LoVo (cell line): ENCODE results near the gene PCNX3.

ENCODE experiments used
- DNase-seq: peaks from one replicate; pipeline ENCODE4 v3.0.0-alpha.2; 2016; ENCODE audit warnings: low spot score

Gene PCNX3

GRCh38 chr11:65599216-65599954, 16.2 kb upstream of the PCNX3 start:
- no peak for DNase-seq

DNA sequence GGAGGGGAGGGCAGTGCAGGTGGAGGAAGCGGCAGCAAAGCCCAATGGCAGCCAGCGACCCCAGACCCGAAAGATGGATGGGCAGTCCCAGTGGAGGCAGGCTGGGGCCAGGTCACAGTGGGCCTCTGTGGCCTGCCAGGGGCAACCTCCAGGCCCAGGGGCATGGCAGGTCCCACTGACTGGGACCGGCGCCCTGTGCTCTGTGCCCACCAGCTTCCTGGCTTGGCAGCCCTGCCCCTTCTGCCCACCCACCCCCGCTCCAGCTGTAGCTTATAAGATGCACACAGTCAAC, 15.7 kb upstream of the PCNX3 start:
- no peak for DNase-seq

GRCh38 chr11:65604258-65604657, 11.3 kb upstream of the PCNX3 start:
- DNase-seq: no peak

- DNase-seq: no peak
Observed at GRCh38 chr11:65606876-65607613, 8.5 kb upstream of the PCNX3 start.

DNA sequence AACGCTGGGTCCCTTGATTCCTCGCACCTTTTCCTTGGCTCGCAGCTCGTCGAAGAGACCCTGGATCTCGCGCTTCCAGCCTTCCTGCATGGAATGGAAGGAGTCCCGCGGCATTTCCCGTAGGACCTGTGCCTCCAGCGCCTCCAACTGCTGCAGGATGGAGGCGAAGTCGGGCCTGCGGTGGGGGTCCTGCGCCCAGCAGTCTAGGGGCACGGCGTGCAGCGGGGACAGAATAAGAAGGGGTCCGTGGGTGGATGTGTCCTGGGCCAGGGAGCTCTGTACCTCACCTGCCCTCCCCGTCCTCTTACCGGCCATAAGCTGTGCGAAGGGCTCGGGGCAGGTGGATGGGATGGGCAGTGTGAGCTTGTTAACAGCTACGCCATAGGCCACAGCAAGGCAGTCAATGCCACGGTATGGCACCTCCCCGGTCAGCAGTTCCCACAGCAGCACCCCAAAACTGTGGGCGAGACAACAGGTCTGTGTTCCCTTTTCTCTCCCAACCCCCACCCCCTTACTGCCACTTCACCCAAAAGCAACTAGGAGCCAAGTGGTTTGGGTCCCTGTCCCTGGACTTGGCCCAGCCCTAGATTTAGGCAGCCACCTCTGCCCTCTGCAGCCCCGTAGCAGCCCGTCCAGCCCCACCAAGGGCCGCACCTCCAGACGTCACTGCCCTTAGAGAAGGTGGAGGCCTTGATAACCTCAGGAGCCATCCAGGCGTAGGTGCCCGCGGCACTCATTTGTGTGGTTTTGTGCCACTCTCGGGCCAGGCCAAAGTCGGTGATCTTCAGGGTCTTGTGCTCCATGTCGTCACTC, 7.8 kb upstream of the PCNX3 start:
- DNase-seq: no peak

- no peak for DNase-seq
Observed at GRCh38 chr11:65609229-65609628, 6.3 kb upstream of the PCNX3 start.

DNA sequence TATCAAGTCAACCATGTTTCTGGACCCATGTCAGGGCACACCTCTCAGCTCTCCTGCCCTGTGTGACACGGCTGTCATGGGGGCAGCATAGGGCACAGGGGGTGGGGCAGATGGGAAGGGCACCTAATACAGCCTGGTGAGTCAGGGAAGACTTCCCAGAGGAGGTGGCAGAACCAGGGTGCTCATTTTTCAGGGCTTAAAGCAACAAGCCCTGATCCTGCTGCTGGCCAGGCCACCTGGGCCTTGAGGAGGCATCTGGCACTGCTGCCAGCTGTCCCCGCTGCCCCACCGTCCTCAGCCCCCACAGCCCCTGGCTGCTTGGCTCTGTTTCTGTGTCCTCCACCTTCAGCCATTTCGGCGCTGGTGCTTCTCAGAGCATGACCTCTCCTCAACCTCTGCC, 5.9 kb upstream of the PCNX3 start:
- DNase-seq: no peak

DNA sequence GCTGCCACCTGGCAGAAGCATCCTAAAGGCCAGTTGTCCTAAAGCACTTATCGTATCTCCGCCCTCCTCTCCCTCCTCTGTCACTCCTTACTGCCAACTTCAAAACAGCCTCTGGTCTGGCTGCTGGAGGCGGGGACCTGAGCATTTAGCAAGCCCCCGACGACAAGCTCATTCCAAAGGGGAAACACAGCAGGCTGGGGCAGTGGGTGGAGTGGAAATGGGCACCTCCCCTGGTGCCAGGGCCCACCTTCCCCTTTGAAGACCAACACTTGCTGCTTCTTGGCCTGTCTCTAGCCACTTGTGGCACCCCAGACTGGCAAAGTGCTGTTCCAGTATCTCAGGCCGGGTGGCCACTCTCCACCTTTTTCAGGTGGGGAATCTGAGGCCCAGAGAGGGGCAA, 5.2 kb upstream of the PCNX3 start:
- no peak for DNase-seq

DNA sequence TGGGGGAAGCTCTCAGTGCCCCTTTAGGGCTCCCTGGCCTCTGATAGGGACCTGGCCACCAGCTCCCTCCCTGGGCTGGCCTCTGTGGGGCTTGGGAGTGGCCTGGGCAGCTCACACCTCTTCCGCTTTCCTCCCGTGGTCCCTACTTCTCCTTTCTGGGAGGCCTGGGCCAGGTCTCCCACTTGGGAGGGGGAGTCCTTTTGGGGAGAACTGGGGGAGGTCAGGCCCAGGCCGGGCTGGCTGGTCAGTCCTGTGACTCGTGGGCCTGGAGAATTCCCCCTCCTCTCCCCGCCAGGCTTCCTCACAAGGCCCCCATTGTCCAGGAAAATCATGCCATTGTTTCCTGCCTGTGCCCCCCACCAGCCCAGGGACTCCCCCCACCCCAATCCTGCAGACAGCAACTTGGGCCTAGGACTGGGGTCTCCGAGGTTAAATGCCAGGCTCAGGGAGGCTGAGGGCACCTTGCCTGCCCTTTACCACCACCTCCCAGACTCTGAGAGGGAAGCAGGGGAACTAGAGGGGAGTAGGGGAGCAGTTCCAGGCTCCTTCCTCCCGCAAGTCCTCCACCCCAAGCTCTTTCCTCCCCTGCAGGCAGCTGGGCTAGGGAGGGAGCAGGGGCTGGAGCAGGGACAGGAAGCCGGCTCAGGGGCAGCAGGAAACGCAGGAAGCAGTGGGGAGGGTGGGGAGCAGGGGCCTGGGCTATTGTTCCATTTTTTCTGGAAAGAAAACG, 4.4 kb upstream of the PCNX3 start:
- DNase-seq: no peak

GRCh38 chr11:65611758-65612603, 3.6 kb upstream of the PCNX3 start:
- no peak for DNase-seq

GRCh38 chr11:65612691-65613090, 2.9 kb upstream of the PCNX3 start:
- DNase-seq: no peak

GRCh38 chr11:65613091-65613928, 2.3 kb upstream of the PCNX3 start:
- DNase-seq: no peak

GRCh38 chr11:65615950-65616574, 486 bp downstream of the PCNX3 start:
- no peak for DNase-seq

- no peak for DNase-seq
Observed at GRCh38 chr11:65616575-65617001, 1.0 kb downstream of the PCNX3 start.

- no peak for DNase-seq
Observed at GRCh38 chr11:65617136-65617850, 1.7 kb downstream of the PCNX3 start.

DNA sequence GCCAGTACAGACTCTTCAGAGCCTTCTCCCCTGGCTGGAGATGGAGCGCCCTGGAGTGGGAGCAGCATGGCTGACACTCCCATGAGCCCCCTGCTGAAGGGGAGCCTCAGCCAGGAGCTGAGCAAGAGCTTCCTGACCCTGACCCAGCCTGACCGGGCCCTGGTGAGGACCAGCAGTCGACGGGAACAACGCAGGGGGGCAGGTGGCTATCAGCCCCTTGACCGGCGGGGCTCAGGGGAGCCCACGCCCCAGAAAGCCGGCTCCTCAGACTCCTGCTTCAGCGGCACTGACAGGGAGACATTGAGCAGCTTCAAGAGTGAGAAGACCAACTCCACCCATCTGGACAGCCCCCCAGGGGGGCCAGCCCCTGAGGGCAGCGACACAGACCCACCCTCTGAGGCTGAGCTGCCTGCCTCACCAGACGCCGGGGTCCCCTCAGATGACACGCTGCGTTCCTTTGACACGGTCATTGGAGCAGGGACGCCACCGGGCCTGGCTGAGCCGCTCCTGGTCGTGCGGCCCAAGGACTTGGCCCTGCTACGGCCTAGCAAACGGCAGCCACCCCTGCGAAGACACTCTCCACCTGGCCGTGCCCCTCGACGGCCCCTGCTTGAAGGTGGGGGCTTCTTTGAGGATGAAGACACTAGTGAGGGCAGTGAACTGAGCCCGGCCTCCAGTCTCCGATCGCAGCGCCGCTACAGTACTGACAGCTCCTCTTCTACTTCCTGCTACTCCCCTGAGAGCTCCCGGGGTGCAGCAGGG, 2.6 kb downstream of the PCNX3 start:
- no peak for DNase-seq

- no peak for DNase-seq
Observed at GRCh38 chr11:65618763-65619162, 3.2 kb downstream of the PCNX3 start.

DNA sequence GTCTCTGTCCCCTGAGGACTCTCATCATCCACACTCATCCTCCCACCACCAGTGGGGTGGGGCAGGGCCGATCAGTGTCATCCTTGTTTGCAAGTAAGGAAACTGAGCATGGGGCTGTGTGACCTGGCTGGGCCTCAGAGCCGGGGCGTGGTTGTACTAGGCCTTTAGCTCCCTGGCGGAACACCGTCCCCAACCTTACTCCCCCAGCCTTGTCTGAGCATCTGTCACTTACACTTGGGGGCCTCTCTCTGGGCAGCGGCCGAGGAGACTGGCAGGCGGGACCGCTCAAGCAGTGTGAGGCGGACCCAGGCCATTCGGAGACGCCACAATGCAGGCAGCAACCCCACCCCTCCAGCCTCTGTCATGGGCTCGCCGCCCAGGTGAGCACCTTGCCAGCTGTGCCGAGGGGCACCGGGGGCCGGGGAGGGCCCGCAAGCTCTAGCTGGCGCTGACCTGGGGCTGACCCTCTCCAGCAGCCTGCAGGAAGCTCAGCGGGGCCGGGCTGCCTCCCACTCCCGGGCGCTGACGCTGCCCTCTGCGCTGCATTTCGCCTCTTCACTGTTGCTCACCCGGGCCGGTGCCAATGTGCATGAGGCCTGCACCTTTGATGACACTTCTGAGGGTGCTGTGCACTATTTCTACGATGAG, 3.8 kb downstream of the PCNX3 start:
- DNase-seq: no peak
